GM21360 (cell line): ENCODE data around the gene OBI1.

Source experiments
- ATAC-seq: cut with Tn5 transposase; IDR thresholded peaks from one replicate; pipeline ENCODE4 v1.9.1; 2021; ENCODE audit warnings: mild to moderate bottlenecking, moderate library complexity; ENCODE audit not compliant: unreplicated experiment

The OBI1 gene, protein sequence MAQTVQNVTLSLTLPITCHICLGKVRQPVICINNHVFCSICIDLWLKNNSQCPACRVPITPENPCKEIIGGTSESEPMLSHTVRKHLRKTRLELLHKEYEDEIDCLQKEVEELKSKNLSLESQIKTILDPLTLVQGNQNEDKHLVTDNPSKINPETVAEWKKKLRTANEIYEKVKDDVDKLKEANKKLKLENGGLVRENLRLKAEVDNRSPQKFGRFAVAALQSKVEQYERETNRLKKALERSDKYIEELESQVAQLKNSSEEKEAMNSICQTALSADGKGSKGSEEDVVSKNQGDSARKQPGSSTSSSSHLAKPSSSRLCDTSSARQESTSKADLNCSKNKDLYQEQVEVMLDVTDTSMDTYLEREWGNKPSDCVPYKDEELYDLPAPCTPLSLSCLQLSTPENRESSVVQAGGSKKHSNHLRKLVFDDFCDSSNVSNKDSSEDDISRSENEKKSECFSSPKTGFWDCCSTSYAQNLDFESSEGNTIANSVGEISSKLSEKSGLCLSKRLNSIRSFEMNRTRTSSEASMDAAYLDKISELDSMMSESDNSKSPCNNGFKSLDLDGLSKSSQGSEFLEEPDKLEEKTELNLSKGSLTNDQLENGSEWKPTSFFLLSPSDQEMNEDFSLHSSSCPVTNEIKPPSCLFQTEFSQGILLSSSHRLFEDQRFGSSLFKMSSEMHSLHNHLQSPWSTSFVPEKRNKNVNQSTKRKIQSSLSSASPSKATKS

DNA sequence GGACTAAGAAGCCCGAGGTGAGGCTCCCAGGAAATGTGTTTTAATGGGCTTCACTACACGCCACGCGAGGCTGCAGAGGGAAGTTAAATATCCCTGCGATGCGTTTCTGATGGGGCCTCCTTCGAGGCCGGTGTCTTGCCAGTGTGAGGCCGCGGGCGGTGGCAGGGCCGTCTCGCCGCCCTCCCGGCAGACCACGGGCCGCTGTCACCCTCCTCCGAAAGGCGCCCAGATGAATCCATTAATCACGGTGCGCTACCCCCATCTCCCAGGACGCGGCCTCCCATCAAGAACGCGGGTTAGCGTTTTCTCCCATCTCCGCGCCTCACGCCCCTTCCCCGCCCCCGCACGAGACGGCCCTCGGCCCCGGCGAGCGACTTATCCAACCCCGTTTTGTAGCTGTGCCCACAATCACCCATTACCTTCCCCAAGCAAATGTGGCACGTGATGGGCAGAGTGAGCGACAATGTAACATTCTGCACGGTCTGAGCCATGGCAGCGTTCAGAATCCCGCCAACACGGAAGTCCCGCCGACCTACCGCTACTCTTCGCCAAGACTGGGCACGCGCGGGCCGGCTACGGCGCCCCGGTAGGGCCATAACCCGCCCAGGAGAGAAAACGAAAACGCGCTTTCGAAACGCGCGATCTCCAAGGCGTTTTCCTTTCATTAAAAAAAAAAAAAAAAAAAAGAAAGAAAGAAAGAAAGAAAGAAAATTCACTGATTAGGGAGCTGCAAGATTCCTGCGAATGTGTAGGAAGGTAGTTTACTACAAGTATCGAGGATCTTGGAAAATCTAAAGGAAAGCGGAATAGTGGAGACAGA lies at the start of gene OBI1:
Gene OBI1, minus strand, starts transcription at position 526 of the 820 bp plus-strand sequence. Its CDS starts 35 bp downstream, at position 491.
- ATAC-seq = peak; percentile 82

DNA sequence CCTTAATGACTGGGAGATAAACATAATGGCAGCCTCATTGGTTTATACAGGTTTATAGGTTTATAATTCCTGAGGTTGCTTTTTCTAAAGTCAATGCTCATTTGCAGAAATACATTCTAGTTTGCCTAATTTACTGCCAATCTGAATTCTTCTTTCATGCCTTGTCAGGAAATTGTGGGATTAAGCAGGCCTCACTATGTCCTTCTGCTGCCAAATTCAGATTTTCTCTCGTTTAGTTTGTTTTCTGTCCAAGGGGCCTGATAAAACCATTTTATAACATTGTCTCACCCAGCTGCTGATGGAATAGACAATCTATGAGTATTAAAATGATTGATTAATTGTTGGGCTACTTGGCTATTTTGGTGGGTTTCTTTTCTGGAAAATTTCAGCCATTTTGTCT lies 42.4 kb upstream of the OBI1 start:
- ATAC-seq = no peak

DNA sequence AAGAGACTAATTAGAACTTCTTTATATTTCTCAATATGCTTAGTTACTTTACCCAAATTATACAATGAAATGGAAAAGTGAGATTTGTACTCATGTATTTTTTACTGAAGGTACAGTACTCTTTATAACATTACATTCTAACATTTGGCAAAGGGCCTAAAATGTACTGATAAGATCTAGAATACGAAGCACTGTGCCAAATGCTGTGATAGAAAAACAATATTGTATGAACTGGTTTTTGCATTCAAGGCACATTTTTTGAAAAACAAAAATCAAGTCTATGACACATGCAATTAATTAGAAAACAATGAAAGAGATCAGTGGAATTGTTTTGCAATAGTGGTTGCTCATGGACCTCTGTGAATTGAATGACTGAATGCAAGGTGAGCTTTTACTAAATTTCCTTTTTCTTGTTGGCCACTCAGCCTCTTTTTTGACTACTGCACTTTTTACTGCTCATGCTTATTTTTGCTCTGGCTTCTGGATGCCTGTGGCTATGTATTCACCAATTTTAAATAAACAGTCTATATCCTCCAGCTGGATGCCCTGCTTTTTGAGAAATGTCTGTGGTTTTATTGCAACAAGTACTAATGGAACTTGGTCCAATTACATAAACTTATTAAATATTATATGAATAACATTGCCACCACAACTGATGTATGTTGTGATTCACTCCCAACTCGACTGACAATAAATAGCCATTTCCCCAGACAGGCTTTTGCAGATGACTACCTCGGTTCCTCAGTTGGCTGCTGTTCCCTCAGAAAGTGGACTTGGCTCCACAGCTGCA lies 41.4 kb upstream of the OBI1 start:
- no peak for ATAC-seq

DNA sequence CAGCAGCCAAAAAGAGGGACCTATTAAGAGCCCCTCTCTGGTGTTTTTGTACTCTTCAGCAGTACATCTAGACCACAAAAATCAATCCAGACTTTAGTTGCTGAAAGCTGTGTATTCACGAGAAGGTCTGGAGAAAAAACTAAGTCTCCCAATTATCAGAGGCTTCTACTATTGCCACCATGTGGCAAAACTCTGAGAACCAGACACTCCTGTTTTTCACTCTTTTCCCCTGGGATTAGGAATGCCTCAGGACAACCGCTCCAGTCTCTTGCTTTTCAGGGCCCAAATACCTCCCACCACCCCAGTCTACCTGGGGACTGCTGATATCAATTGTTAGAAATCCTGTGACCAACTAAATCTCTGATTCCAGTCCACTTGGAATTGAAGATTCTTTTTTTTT lies 30.1 kb upstream of the OBI1 start:
- no peak for ATAC-seq

DNA sequence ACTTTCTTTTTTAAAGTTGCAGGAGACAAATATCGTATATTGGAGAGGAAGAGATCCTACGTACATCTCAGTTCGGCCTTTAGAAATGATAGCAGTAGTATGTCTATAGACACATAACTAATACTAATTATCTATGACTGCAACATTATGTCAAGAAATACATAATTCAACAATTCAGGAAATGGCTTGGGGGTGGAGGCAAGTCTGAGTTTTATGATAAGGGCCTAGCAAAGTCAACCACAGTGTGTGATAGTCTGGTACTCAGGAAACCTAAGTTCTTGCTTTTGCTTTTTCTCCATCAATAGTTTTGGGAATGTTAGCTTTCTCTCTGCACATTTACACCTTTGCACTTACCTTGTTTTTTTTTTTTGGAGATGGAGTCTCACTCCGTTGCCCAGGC lies 27.5 kb upstream of the OBI1 start:
- ATAC-seq = no peak

DNA sequence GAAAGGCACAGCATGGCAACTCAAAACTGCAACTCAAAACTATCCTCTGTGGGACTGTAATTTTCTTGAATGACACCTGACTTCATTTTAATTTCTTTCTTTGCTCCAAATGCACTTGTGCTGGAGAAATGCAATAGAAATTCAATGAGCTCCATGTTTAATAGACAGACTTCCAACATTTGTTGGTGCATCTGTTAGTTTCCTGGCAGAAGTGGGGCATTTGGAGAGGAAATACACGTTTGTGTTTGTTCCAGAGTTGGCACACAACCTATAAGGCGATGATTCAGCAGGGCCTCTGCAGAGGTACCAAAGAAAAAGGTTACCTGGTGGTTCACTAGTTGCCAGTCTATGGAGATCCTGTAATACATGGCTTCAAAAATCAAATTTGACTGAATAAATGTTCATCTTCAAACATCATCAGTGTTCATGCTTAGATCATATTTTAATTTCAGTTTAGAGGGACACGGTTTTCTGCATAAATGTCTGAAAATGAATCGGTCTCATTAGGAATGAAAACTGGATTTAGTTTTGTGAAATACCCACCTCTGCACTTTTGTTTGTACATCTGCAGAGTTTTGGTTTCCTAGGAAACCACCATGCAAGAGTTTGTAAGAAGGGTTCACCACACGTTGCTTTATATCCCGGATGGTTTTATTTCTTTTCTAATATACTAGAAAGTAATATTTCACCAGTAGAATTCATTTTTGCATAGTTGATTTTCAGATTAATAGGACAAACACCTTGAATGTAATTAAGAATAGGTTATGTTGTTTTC lies 21.8 kb upstream of the OBI1 start:
- no peak for ATAC-seq

DNA sequence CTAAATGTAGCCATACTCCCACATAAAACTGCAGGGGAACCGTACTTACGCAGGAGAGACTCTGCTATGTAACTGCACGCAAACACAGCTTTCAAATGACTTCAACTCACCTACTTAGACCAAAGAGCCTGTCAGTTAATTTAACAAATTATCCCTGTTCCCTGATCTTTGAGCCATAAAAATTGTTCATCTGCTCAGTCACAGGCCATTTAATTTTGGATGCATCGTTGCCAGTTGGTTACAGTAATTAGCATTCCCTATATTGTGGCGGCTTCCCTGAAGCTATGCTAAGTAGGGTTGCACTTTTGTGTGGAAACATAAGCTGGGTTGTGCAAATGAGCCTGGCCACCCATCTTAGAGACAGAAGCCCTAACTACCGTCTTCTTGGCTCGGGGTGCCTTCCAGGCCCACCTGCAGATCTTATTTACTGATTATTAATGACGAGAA lies 21.2 kb upstream of the OBI1 start:
- ATAC-seq = no peak

DNA sequence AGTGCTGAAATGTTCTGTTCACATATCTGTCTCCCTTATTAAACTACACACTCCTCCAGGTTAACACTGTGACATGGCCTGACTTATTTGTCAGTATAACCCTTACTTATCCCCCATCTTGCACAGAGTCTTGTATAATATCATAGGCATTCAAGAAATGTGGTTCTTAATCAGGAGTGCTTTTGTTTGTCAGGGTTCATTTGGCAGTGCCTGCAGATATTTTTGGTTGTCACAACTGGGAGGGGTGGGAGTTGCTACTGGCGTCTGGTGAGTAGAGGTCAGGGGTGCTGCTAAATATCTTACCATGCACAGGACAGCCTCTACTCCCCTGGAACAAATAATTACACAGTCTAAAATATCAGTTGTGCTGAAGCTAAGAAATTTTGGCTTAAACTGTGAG lies 20.4 kb upstream of the OBI1 start:
- ATAC-seq = no peak

DNA sequence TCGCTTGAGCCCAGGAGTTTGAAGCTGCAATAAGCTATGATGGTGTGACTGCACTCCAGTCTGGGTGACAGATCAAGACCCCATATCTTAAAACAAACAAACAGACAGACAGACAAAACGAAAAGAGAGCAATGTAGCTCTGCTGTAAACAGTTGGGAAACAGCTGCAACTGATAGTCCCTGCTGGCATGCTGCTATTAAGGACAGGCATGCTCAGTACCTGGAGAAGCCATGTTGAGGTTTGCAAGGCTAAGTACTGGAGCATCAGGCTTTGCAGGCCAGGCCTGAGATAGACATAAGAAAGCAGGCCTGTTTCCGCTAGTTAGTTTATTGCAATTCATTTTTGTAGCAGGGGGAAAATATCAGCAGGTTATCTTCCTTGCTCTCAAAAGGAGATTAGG lies 16.2 kb upstream of the OBI1 start:
- ATAC-seq = no peak

DNA sequence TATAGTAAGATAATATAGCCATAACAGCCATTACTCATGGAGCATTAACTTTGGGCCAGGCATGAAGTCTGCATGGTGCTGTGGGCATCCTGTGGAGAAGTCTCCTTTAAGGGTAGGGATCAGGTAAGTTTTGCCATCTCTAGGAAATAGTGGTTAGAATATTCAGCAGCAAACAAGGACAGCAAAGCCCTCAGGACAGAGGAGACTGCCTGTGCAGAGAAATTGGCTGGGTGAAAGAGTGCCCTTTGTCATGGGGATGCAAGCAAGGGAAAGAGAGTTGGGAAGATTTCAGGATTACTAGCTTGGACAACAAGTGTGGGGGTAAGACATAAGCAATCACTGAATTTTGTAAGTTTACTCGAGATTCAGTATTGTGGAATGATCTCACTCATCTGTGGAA lies 15.7 kb upstream of the OBI1 start:
- no peak for ATAC-seq

DNA sequence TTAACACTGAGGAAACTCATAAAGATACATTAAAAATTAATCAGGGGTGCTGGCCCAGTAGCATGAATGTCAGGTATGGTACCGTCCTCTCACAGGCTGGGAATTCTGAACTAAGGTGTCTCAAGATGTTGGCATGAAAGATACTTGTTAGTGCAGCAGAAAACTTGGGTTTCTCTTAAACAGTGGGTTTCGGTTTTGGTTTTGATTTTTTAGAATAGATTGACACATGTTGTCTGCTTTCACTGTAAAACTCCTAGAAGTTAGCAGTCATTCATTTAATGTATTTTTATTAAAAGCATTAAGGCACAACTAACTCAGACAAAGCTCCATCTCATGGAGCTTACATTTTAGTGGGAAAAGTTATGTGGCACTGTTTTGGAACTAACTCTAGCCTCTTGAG lies 3.5 kb upstream of the OBI1 start:
- ATAC-seq = peak; percentile 32

DNA sequence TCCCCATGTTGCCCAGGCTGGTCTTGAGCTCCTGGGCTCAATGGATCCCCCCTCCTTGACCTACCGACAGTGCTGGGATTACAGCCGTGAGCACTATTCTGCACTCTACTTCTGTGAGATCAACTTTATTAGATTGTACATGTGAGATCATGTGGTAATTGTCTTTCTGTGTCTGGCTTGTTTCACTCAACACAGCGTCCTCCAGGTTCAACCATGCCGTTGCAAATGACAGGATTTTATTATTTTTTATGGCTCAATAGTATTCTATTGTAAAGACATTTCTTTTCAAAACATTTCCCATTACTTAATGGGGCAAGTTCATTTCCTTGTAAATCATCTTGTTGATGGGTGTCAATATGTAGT lies 1.5 kb upstream of the OBI1 start:
- ATAC-seq = no peak

DNA sequence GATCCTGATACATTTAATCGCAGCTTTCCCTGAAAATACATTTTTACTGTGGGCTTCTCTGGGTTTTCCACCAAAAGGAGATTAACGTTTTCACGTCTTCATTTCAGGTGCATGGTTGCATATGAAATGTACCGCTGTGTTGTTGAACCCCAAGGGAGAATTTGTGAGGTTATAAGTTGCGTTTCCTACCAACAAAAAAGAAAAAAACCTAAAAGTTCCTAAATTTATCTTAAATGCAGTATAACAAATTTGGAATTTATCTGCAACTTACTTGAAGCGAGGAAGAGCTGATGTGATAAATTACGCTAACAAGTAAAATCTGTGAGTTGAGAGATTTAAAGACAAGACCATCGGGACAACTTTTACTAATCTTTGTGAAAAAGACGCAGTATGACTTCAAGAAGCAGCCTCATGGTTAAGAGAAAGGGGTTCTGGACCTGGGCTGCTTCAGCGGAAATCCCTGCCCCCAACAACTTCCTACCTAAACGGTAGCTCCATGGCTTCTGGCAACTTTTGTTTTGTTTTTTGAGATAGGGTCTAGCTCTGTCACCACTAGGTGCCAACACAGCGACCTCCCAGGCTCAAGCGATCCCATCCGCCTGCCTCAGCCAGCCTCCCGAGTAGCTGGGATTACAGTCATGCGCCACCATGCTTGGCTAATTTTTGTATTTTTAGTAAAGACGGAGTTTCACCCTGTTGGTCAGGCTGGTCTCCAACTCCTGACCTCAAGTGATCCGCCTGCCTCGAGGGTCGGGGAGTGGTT lies 958 bp upstream of the OBI1 start:
- no peak for ATAC-seq

DNA sequence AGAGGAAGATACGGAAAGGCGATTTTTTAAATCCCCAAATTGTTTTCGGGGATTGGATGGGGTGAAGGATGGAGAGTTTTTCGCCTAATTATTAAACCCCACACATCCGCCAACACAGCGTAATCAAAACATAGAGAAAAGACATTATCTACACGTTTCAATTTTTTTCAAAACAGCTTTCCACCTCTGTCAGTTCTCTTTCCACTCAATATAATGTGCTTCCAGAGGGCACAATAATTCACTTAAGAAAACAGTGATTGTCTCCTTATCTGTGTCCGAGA lies 435 bp upstream of the OBI1 start:
- no peak for ATAC-seq

DNA sequence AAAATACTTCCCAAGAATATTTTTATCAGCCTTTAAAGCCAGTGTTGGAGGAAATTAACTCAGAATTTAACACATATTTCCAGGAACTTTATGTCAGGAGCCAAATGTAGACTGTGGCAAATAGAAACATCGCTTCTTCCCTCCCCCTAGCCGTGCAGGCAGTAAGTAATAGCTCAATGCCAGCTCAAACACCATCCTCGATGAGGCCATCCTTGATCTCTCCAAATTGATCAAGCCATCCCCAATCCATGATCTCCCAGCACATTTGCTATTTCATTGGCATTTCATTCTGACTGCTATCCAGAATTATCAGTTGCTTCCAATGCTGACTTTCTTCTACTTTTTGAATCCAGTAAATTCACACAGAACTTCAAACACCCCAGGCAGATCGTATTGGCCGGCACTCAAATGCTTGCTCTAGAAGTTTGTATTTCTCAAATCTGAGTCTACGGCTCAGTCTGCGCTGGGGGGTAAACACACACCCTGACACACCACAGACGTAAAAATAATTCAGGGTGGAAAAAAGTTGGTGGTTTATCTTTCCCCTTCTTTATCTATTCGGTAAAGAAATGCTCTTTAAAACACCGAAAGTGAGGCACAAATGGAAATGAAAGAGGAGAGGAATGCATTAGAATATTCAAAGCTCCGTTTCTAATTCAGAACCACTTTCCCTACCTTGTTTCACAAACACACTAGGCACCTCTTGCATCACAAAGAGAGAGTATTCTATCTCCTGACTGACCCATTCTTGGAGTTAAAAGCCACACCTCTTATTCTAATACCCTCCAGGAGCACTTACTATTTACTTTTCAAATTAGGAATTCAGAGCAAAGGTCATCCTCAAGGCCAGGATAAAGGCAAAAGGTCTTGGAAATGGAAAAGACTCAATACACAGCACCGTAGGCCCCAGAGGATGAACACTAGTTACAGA lies 991 bp downstream of the OBI1 start:
- peak; percentile 26 for ATAC-seq

DNA sequence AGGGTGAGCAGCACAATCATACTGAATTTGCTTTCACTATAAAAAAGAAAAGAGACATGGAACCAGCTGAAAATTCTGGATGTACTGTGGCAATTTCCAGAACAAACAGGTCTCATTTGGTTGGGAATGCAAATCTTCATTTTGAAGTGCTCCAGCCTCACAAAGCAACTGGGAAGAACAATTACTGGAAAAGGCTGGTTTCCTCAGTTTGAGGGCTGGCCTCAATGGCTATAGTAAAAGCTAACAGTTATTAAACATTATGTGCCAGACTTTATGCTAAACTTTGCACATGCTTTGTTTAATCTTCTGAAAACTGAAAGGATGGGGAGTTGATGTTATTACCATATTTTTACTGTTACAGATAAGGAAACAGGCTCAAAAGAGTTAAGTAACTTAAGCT lies 3.0 kb downstream of the OBI1 start:
- no peak for ATAC-seq

DNA sequence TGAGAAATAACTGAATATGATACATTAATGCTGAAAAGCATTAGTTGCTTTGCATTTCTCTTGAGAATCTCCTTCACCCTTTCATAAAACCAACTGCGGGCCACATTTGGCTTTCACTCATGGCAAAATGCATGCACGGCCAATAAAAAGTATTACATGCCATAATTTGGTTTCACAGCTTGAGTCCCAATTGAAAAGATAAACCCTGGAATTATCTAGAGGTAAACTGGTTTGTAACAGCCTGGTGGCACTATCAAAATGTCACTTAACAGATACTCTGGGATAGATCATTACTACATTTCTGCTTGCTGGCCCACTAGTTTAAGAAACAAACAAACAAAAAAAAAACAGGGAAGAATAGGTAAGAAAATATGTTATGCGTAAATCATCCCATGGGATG lies 3.9 kb downstream of the OBI1 start:
- ATAC-seq = no peak

DNA sequence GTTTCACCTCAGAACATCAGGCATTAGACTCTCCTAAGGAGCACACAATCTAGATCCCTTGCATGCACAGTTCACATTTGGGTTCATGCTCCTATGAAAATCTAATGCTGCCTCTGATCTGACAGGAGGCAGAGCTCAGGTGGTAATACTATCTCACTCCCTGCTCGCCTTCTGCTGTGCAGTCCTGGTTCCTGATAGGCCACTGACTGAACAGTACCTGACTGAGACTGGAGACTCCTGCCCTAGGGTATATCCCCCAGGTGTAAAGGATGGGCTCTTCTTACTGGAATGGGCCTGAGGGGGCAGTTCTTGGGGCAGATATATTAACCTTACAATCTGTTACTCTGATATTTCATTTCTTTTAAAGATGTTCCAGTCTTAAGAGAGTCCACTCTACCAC lies 6.3 kb downstream of the OBI1 start:
- ATAC-seq = no peak

DNA sequence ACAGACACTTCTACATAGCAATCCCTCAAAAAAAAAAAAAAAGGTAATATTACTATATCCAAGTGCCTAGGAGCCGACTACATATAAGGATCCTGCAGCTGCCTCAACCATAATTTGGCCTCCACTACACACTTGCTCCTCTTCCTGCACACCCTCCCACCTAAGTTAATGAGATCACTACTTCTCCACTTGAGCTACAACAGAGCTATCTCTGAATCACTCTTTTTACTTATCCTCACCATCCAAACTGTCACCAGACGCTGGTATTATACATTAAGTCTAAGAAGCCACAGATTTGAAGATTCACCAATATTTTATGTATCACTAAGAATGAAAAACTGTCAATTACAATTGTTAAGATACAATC lies 8.3 kb downstream of the OBI1 start:
- ATAC-seq = no peak
